A549 treated with AZD9567 at 1 μM for 4 hours (cell line): ENCODE data around the gene SLC4A1AP. TPM values are rescaled to one million over a fixed set of nuclear protein-coding genes. Genes with fewer than 3 reads are reported as not detected.

Experiments used
- total RNA-seq: library from RNA; stranded (reverse); fragments of 200-300 nt; extraction: Qiagen RNA extraction; gene quantifications from 5 replicates; pipeline ENCODE4 v1.2.3, GENCODE V29; 2022; ENCODE audit not compliant: insufficient read depth

SLC4A1AP gene
- total RNA-seq: 19.9 to 29.3 TPM (median 26.1 TPM) in 5 replicates

GRCh38 chr2:27663285-27664153 lies at the start of gene SLC4A1AP, which contains the start of gene SUPT7L:
Gene SLC4A1AP (plus strand): TSS chr2:27663889. CDS start chr2:27663915, 26 bp downstream.
Gene SUPT7L (minus strand): TSS chr2:27663614. CDS start chr2:27662192, 1,422 bp downstream.

GRCh38 chr2:27628767-27629709 lies 34.7 kb upstream of the SLC4A1AP start, which contains the start of the genes CCDC121 and GPN1:
Gene CCDC121 (minus strand): TSS chr2:27629012. CDS start chr2:27627799, 1,213 bp downstream.
Gene GPN1 (plus strand): TSS chr2:27629050. CDS start chr2:27629059, 9 bp downstream.

Other genes starting within 250 kb of the SLC4A1AP start
- gene NRBP1, start 235.3 kb upstream of the SLC4A1AP start, total RNA-seq: 134 to 146 TPM (median 142 TPM) in 5 replicates
- gene KRTCAP3, start 221.5 kb upstream of the SLC4A1AP start, total RNA-seq: 0.53 to 1.2 TPM (median 0.83 TPM) in 4 of 5 replicates, not detected in the other
- 7.8 to 10.0 TPM (median 7.9 TPM) in 5 replicates for gene IFT172, start 174.1 kb upstream of the SLC4A1AP start, total RNA-seq
- gene FNDC4, start 168.7 kb upstream of the SLC4A1AP start, total RNA-seq: 3.3 to 4.7 TPM (median 4.0 TPM) in 5 replicates
- gene GCKR, start 167.1 kb upstream of the SLC4A1AP start, total RNA-seq: 0.10 to 0.25 TPM (median 0.17 TPM) in 4 of 5 replicates, not detected in the other
- 13.3 to 18.5 TPM (median 16.4 TPM) in 5 replicates for gene ZNF512, start 80.8 kb upstream of the SLC4A1AP start, total RNA-seq
- 2.4 to 4.3 TPM (median 3.7 TPM) in 5 replicates for gene CCDC121, start 34.9 kb upstream of the SLC4A1AP start, total RNA-seq
- gene GPN1, start 34.8 kb upstream of the SLC4A1AP start, total RNA-seq: 54.4 to 67.7 TPM (median 55.9 TPM) in 5 replicates
- gene SUPT7L, start 275 bp upstream of the SLC4A1AP start, total RNA-seq: 27.5 to 31.9 TPM (median 31.6 TPM) in 5 replicates
- 321 to 381 TPM (median 323 TPM) in 5 replicates for gene MRPL33, start 107.8 kb downstream of the SLC4A1AP start, total RNA-seq
- gene RBKS, start 226.5 kb downstream of the SLC4A1AP start, total RNA-seq: 6.5 to 9.0 TPM (median 8.0 TPM) in 5 replicates
- 43.1 to 67.3 TPM (median 46.4 TPM) in 5 replicates for gene BABAM2, start 226.8 kb downstream of the SLC4A1AP start, total RNA-seq